ENCODE measurements around the gene CTNND2. TPM values are rescaled to one million over a fixed set of nuclear protein-coding genes. Genes with fewer than 3 reads are reported as not detected.

Gene CTNND2
- polyA plus RNA-seq, 1 donor = 2.8 TPM

DNA sequence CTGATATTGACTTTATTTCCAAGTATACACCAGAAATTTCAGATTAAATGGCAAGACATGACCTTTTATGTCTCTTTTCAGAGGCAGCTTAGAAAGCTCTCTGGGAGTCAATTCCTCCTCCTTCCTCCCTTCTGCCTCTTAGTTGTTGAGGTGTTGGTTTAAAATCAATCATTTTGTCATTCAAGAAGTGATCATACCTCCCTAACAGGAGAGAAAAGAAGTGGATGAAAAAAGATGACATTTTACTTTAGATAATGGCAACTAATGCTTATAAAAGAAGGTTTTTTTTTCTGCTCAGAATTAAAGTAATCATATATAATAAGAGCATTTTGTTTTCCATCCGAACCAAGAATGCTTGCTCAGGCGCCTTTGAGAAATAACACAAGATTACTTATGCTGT is 448.7 kb downstream of the CTNND2 start:
- no peak for DNase-seq
- 92% methylated on average over 2 of the region's 2 CpGs for WGBS (ENCODE audit: insufficient coverage, low lambda C conversion rate)
- Histone ChIP-seq H3K27me3 (ENCODE audit: control insufficient read depth, insufficient read depth, low read length) (no peaks in the 10 kb centered on the region), H3K36me3 (ENCODE audit: control insufficient read depth, insufficient read depth, low read length) (no peaks in the 10 kb centered on the region), H3K9me3 (ENCODE audit: control insufficient read depth, low read depth, low read length) (no peaks in the 10 kb centered on the region), H3K4me3 (ENCODE audit: low read length) (no peak overlapping the region), H3K4me1 (ENCODE audit: control insufficient read depth, insufficient read depth, low read length) (no peaks in the 10 kb centered on the region), H3K27ac (ENCODE audit: low read length) (no peak overlapping the region)

DNA sequence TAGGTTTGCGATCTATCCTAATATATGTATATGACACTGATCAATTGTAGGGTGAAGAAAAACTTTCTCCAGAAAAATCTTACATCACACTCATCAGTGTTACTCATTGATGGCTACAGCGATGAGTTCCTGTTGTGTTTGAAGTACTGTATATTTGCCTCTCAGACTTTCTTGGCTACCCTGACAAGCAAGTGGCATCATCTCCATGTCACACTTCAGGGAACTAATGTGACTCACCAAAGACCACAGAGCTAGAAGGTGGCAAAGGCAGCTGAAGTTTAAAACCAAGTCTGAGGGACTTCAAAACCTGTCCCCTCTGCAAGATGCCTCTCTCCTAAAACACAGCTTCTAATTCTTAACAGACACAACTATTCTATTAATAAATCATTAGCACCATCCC is 451.4 kb downstream of the CTNND2 start:
- H3K27me3 ChIP-seq (ENCODE audit: control insufficient read depth, insufficient read depth, low read length) = no peaks in the 10 kb centered on the region
- no peaks in the 10 kb centered on the region for H3K9me3 ChIP-seq (ENCODE audit: control insufficient read depth, low read depth, low read length)
- H3K4me3 ChIP-seq (ENCODE audit: low read length) = no peak overlapping the region
- H3K4me1 ChIP-seq (ENCODE audit: control insufficient read depth, insufficient read depth, low read length) = no peaks in the 10 kb centered on the region
- no peak overlapping the region for H3K27ac ChIP-seq (ENCODE audit: low read length)
- H3K36me3 ChIP-seq (ENCODE audit: control insufficient read depth, insufficient read depth, low read length) = no peaks in the 10 kb centered on the region
- DNase-seq = no peak
- no CpG with 5 or more reads among the region's 2 CpGs for WGBS (ENCODE audit: insufficient coverage, low lambda C conversion rate)

DNA sequence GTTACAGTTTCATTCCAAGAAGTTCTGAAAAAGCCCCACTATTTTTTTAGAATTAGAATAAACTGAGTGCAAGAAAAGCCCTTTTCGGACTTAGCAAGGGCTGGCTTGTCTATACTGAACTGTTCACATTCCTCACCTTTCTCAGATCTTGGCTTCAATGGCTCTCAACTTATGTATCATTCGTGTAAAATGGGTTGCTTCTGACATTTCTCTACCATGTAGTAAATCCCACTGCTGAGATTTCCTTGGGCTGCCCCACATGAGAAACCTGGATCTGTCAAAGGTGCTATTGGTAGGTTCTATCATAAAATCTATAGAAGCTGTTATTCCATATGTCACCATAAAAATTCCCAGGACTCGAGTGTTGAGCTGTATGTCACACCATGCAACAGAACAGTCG is 454.3 kb downstream of the CTNND2 start:
- Histone ChIP-seq H3K4me3 (ENCODE audit: low read length) (no peak overlapping the region), H3K27me3 (ENCODE audit: control insufficient read depth, insufficient read depth, low read length) (no peaks in the 10 kb centered on the region), H3K27ac (ENCODE audit: low read length) (no peak overlapping the region), H3K36me3 (ENCODE audit: control insufficient read depth, insufficient read depth, low read length) (no peaks in the 10 kb centered on the region), H3K9me3 (ENCODE audit: control insufficient read depth, low read depth, low read length) (no peaks in the 10 kb centered on the region), H3K4me1 (ENCODE audit: control insufficient read depth, insufficient read depth, low read length) (no peaks in the 10 kb centered on the region)
- WGBS (ENCODE audit: insufficient coverage, low lambda C conversion rate) = 100% methylated on average over 1 of the region's 4 CpGs
- no peak for DNase-seq

DNA sequence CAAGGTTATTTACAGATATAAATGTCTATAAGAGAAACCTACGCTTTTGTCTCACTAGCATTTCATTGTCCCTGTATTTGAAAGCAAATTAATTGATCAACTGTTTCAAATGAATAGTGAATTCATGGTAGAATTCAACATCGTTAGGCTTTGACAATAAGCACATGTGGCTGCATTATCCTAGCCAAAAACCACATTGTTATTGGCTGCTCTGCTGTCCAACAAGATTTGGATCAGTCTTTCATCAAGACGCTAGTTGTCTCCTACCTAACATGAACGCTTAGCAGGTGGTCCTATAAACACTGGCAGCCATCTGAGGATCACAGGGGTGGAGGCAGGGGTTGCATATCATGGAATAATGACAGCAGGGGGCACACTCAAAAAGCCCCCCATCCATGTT is 455.0 kb downstream of the CTNND2 start:
- Histone ChIP-seq H3K4me1 (ENCODE audit: control insufficient read depth, insufficient read depth, low read length) (no peaks in the 10 kb centered on the region), H3K27me3 (ENCODE audit: control insufficient read depth, insufficient read depth, low read length) (no peaks in the 10 kb centered on the region), H3K27ac (ENCODE audit: low read length) (no peak overlapping the region), H3K9me3 (ENCODE audit: control insufficient read depth, low read depth, low read length) (no peaks in the 10 kb centered on the region), H3K36me3 (ENCODE audit: control insufficient read depth, insufficient read depth, low read length) (no peaks in the 10 kb centered on the region), H3K4me3 (ENCODE audit: low read length) (no peak overlapping the region)
- WGBS (ENCODE audit: insufficient coverage, low lambda C conversion rate) = 100% methylated on average over 1 of the region's 4 CpGs
- no peak for DNase-seq

DNA sequence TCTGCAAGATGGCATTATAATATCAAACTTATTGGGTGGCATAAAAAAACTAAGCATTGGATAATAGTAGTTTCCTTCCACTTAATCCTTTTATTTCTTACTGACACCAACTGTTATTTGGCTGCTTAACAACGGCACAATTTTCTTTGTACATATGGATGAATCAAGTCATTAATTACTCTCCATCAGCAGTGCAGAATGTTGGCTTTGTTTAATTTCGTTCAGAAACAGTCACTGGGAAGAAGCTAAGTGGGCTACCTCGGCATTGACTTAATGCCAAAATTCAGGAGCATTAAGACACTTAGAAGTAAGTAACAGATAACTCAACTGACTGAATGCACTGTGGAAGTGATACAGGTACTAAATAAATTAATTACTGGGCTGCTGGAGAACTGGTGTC is 460.4 kb downstream of the CTNND2 start:
- no CpG with 5 or more reads among the region's 3 CpGs for WGBS (ENCODE audit: insufficient coverage, low lambda C conversion rate)
- no peak for DNase-seq
- Histone ChIP-seq H3K36me3 (ENCODE audit: control insufficient read depth, insufficient read depth, low read length) (no peaks in the 10 kb centered on the region), H3K4me3 (ENCODE audit: low read length) (no peak overlapping the region), H3K9me3 (ENCODE audit: control insufficient read depth, low read depth, low read length) (no peaks in the 10 kb centered on the region), H3K4me1 (ENCODE audit: control insufficient read depth, insufficient read depth, low read length) (no peaks in the 10 kb centered on the region), H3K27ac (ENCODE audit: low read length) (no peak overlapping the region), H3K27me3 (ENCODE audit: control insufficient read depth, insufficient read depth, low read length) (no peaks in the 10 kb centered on the region)

DNA sequence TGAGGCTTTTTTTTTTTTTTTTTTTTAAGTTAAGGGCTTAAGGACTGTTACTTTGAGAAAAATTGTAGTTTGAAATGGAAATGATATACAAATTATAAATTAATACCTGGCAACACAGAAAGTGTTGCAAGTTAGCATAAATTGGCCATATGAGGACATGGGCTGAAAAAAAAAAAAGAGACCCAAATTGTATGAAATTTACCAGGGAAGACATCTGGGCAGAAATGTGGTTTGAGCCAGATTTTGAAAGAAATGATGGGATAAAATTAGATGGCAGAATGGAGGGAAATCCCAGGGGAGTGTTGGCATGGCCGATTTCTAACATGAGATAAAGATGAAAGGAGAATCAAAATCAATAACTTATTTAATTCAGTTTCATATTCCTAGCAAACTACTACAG is 472.1 kb downstream of the CTNND2 start:
- DNase-seq = no peak
- 86% methylated on average over 1 of the region's 1 CpG for WGBS (ENCODE audit: insufficient coverage, low lambda C conversion rate)
- Histone ChIP-seq H3K4me1 (ENCODE audit: control insufficient read depth, insufficient read depth, low read length) (no peaks in the 10 kb centered on the region), H3K27ac (ENCODE audit: low read length) (no peak overlapping the region), H3K4me3 (ENCODE audit: low read length) (no peak overlapping the region), H3K9me3 (ENCODE audit: control insufficient read depth, low read depth, low read length) (no peaks in the 10 kb centered on the region), H3K36me3 (ENCODE audit: control insufficient read depth, insufficient read depth, low read length) (no peaks in the 10 kb centered on the region), H3K27me3 (ENCODE audit: control insufficient read depth, insufficient read depth, low read length) (no peaks in the 10 kb centered on the region)

DNA sequence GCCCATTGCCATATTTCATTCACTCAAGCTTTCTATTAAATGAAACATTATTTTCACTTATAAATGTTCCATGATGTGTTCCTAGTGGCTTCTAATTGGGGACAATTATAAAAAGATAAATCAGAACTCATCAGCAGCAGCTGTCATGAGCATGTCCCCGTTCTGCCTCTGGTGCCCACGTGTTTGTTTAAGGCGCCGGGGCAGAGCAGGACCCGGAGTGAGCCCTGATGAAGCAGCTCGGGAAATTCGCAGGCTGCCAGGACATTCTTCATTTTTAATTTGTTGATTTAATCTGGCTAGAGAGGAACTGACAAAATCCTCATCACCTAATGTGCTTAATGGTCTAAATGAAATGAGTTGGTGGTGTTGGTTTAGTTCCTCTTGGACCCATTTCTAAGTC is 475.0 kb downstream of the CTNND2 start:
- Histone ChIP-seq H3K4me3 (ENCODE audit: low read length) (no peak overlapping the region), H3K27me3 (ENCODE audit: control insufficient read depth, insufficient read depth, low read length) (no peaks in the 10 kb centered on the region), H3K36me3 (ENCODE audit: control insufficient read depth, insufficient read depth, low read length) (no peaks in the 10 kb centered on the region), H3K9me3 (ENCODE audit: control insufficient read depth, low read depth, low read length) (no peaks in the 10 kb centered on the region), H3K4me1 (ENCODE audit: control insufficient read depth, insufficient read depth, low read length) (no peaks in the 10 kb centered on the region), H3K27ac (ENCODE audit: low read length) (no peak overlapping the region)
- DNase-seq = no peak
- WGBS (ENCODE audit: insufficient coverage, low lambda C conversion rate) = no CpG with 5 or more reads among the region's 7 CpGs

DNA sequence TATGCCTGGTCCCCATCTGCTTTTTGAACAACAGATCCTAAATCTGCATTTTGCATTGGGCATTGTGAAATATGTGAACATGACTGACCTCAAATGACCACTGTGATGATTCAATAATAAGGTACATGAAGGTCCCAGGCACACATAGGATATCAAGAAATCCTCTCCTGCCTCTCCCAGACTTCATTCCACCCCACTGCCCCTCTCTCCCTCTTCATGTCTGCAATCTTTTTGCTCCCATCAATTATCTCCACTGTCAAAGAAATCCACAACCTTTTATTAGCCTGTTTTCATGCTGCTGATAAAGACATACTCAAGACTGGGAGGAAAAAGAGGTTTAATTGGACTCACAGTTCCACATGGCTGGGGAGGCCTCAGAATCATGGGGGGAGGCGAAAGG is 476.7 kb downstream of the CTNND2 start:
- no peak overlapping the region for H3K27ac ChIP-seq (ENCODE audit: low read length)
- no peak for DNase-seq
- no CpG with 5 or more reads among the region's 1 CpG for WGBS (ENCODE audit: insufficient coverage, low lambda C conversion rate)
- H3K4me3 ChIP-seq (ENCODE audit: low read length) = no peak overlapping the region
- no peaks in the 10 kb centered on the region for H3K4me1 ChIP-seq (ENCODE audit: control insufficient read depth, insufficient read depth, low read length)
- no peaks in the 10 kb centered on the region for H3K9me3 ChIP-seq (ENCODE audit: control insufficient read depth, low read depth, low read length)
- no peaks in the 10 kb centered on the region for H3K36me3 ChIP-seq (ENCODE audit: control insufficient read depth, insufficient read depth, low read length)
- H3K27me3 ChIP-seq (ENCODE audit: control insufficient read depth, insufficient read depth, low read length) = no peaks in the 10 kb centered on the region

DNA sequence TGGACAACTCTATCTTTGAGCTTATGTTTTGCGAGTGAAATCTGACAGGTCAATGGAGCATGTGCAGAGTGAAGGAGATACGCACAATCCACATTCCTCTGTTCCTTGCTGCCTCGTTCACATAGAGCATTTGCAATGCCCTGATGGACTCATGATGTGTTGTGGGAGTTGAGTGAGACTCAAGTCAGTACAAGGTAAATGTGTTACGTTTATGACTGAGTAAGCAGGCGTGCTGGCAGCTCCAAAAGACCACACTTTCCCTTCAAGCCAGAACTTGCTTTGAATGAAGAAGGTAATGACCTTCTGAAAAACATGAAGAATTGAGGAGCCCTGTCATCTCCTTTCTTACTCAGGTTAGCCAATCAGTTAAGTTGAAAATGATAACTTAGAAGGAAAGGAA is 477.8 kb downstream of the CTNND2 start:
- Histone ChIP-seq H3K27me3 (ENCODE audit: control insufficient read depth, insufficient read depth, low read length) (no peaks in the 10 kb centered on the region), H3K27ac (ENCODE audit: low read length) (no peak overlapping the region), H3K4me1 (ENCODE audit: control insufficient read depth, insufficient read depth, low read length) (no peaks in the 10 kb centered on the region), H3K4me3 (ENCODE audit: low read length) (no peak overlapping the region), H3K36me3 (ENCODE audit: control insufficient read depth, insufficient read depth, low read length) (no peaks in the 10 kb centered on the region), H3K9me3 (ENCODE audit: control insufficient read depth, low read depth, low read length) (no peaks in the 10 kb centered on the region)
- WGBS (ENCODE audit: insufficient coverage, low lambda C conversion rate) = no CpG with 5 or more reads among the region's 5 CpGs
- DNase-seq = no peak

DNA sequence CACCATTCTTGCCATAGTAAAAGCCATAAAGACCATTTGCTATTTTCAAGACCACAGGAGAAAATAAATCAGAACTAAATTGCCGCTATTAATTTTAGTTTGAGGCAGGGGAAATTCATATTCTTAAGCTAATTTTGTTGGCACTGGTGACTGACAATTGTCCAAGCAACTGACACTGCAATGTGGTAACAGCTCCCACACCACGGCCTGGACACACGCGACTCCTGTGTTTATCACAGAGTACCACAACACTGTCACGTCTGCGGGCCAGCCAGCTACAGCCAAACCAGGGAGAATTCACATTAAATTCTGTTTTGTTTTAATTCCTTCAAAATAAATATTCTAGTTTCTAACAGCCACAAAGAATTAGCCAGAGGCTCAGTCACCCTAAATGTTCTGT is 481.9 kb downstream of the CTNND2 start:
- Histone ChIP-seq H3K4me1 (ENCODE audit: control insufficient read depth, insufficient read depth, low read length) (no peaks in the 10 kb centered on the region), H3K27me3 (ENCODE audit: control insufficient read depth, insufficient read depth, low read length) (no peaks in the 10 kb centered on the region), H3K36me3 (ENCODE audit: control insufficient read depth, insufficient read depth, low read length) (no peaks in the 10 kb centered on the region), H3K27ac (ENCODE audit: low read length) (no peak overlapping the region), H3K4me3 (ENCODE audit: low read length) (no peak overlapping the region), H3K9me3 (ENCODE audit: control insufficient read depth, low read depth, low read length) (no peaks in the 10 kb centered on the region)
- DNase-seq = no peak
- no CpG with 5 or more reads among the region's 6 CpGs for WGBS (ENCODE audit: insufficient coverage, low lambda C conversion rate)

DNA sequence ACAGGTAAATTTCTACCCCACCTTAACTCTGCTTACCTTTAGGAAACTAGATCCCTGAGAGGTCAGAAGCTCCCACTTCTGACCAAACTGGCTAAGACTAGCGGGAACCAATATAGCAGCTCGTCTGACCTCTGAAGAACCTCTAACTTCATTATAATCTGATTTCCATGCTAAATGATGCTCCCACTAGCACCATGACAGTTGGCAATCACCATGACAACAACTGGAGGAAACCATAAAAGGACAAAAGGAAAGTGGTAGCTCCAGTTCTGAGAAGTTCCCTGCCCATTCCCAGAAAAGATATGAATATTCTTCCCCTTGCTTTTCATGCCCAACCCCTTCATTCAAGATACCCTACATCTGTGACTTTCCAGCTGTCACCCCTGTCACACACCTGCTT is 483.3 kb downstream of the CTNND2 start:
- H3K27me3 ChIP-seq (ENCODE audit: control insufficient read depth, insufficient read depth, low read length) = no peaks in the 10 kb centered on the region
- H3K9me3 ChIP-seq (ENCODE audit: control insufficient read depth, low read depth, low read length) = no peaks in the 10 kb centered on the region
- no peaks in the 10 kb centered on the region for H3K4me1 ChIP-seq (ENCODE audit: control insufficient read depth, insufficient read depth, low read length)
- no peak overlapping the region for H3K4me3 ChIP-seq (ENCODE audit: low read length)
- H3K27ac ChIP-seq (ENCODE audit: low read length) = no peak overlapping the region
- no peak for DNase-seq
- whole genome bisulfite sequencing (ENCODE audit: insufficient coverage, low lambda C conversion rate) = no CpG with 5 or more reads among the region's 2 CpGs
- no peaks in the 10 kb centered on the region for H3K36me3 ChIP-seq (ENCODE audit: control insufficient read depth, insufficient read depth, low read length)

Measured in large intestine (tissue), 3 donors.